Mammary epithelial cell (primary cell): ENCODE results near the gene CCNI.
A peak's percentile ranks its signal among the peaks of the same experiment; 100 is the strongest.

Experiments
- EZH2 ChIP-seq: IDR thresholded peaks from 2 replicates; pipeline ENCODE4 v1.6.1; 2012; ENCODE audit warnings: low read length, inconsistent platforms, borderline replicate concordance
- TF ChIP-seq, protein P1 (sequence below), 2 donors: IDR thresholded peaks in 1 of 2; conservative IDR thresholded peaks in 1 of 2; 2 replicates each; pipeline ENCODE4 v1.5.1; 2011 to 2012; ENCODE audit warnings: inconsistent platforms in 2 of 2, low read length in 2 of 2, mild to moderate bottlenecking in 2 of 2, control low read depth in 1 of 2, low read depth in 1 of 2; ENCODE audit not compliant: insufficient read depth in 1 of 2; ENCODE audit errors: extremely low read depth in 1 of 2

DNA sequence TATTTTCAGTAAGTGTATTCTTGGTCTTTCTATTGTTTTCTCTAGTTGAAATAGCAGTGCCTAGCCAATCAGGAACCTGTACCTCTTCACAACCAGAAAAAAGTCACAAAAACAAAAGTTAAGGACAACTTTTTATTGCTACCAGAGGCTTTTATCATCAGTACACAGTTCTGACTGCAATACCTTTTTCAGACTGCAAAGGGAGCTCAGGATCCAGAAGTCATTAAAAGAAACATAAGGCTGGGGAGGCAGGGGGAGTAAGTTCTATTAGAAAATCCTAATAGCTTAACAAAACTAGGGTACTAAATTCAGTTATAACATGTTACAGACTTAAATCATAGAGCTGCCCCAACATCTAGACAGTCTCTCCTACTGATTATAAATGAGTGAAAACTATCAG is 28.8 kb downstream of the CCNI start:
- no peak for TF ChIP-seq EZH2
- TF ChIP-seq, protein P1, sequence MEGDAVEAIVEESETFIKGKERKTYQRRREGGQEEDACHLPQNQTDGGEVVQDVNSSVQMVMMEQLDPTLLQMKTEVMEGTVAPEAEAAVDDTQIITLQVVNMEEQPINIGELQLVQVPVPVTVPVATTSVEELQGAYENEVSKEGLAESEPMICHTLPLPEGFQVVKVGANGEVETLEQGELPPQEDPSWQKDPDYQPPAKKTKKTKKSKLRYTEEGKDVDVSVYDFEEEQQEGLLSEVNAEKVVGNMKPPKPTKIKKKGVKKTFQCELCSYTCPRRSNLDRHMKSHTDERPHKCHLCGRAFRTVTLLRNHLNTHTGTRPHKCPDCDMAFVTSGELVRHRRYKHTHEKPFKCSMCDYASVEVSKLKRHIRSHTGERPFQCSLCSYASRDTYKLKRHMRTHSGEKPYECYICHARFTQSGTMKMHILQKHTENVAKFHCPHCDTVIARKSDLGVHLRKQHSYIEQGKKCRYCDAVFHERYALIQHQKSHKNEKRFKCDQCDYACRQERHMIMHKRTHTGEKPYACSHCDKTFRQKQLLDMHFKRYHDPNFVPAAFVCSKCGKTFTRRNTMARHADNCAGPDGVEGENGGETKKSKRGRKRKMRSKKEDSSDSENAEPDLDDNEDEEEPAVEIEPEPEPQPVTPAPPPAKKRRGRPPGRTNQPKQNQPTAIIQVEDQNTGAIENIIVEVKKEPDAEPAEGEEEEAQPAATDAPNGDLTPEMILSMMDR (conservative IDR thresholded peaks at IDR 0.05 in 1 of 2, IDR thresholded peaks at IDR 0.05 in 1 of 2; ENCODE audit: extremely low read depth in 1 of 2, insufficient read depth in 1 of 2, low read depth in 1 of 2, low read length in 2 of 2), result peak; percentile 39 to 44
